AG04450 (cell line): ENCODE data around the gene PBXIP1. TPM values are rescaled to one million over a fixed set of nuclear protein-coding genes. Genes with fewer than 3 reads are reported as not detected.
"Not testable (repeated sequence)": the region's sequence is repeated elsewhere in the genome, so short reads cannot be mapped to it uniquely, and the experiment has no call there.

ENCODE experiments used
- CTCF ChIA-PET: fragments of 300-600, 350-600 bp; formaldehyde crosslinking; extraction: SDS; loops from one replicate; lab custom pipeline; 2022; ENCODE audit warnings: antibody characterized with exemption, inconsistent platforms; lab: Charles Lee
- POLR2A ChIA-PET: fragments of 350-600 bp; formaldehyde crosslinking; extraction: SDS; loops from one replicate; lab custom pipeline; 2021; ENCODE audit warnings: antibody characterized with exemption, inconsistent platforms; lab: Yijun Ruan, JAX
- DNase-seq: peaks from one replicate; pipeline ENCODE4 v3.0.0-alpha.2; 2011; ENCODE audit warnings: low read depth, low spot score
- H3K27ac ChIP-seq: one replicate; pipeline ENCODE4 v1.5.1; 2012; ENCODE audit warnings: low read depth, low read length, control low read depth
- H3K27me3 ChIP-seq: one replicate; pipeline ENCODE4 v1.6.0; 2012; ENCODE audit warnings: low read length; ENCODE audit not compliant: control insufficient read depth, insufficient read depth
- H3K4me3 ChIP-seq: 2 replicates; pipeline ENCODE4 v1.5.1; 2011; ENCODE audit warnings: mild to moderate bottlenecking, low read depth, low read length, control low read depth
- H3K9me3 ChIP-seq: 2 replicates; pipeline ENCODE4 v1.5.1; 2012; ENCODE audit warnings: low read length; ENCODE audit not compliant: control insufficient read depth, insufficient read depth
- polyA plus RNA-seq: library from polyadenylated mRNA; depleted of rRNA; stranded (reverse); fragments of >200 nt; gene quantifications from 2 replicates; pipeline ENCODE4 v1.2.3, GENCODE V29; 2011
- TF ChIP-seq, protein P1 (sequence below): IDR thresholded peaks from 2 replicates; pipeline ENCODE4 v1.5.1; 2011; ENCODE audit warnings: low read depth, low read length, control low read depth, inconsistent platforms

The PBXIP1 gene
- polyA plus RNA-seq, 1 experiment = 72.2 TPM

DNA sequence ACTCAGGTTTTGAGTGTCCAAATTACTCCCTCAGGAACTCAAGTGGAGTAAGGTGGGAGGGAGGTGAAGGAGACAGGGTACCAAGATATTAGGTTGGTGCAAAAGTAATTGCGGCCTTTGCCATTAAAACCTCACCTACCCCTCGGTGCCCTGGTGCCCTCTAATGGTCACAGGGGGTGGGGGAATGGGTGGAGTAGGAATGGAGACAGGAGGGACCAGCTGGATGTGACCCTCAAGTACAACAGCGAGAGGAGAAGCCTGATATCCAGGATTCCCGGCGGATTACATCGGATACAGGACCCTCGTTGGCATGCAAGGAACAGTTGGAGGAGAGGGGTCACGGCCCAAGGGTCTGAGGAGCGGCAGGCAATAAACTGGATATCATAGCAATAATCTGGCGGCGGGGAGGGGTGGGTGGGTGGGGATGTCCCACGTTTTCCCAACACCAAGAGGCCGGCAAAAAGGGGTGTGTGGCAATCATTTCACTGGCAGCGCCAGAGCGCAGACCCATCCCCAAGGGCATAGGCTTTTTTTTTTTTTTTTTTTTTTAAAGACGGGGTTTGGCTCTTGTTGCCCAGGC, 42.4 kb upstream of the PBXIP1 start:
- Histone ChIP-seq H3K27me3 (no peaks in the 10 kb centered on the region), H3K9me3 (no peaks in the 10 kb centered on the region; the same call in 1 of the 2 replicates), H3K4me3 (no peak overlapping the region), H3K27ac (no peak overlapping the region)
- no peak for DNase-seq
- TF ChIP-seq, protein P1, sequence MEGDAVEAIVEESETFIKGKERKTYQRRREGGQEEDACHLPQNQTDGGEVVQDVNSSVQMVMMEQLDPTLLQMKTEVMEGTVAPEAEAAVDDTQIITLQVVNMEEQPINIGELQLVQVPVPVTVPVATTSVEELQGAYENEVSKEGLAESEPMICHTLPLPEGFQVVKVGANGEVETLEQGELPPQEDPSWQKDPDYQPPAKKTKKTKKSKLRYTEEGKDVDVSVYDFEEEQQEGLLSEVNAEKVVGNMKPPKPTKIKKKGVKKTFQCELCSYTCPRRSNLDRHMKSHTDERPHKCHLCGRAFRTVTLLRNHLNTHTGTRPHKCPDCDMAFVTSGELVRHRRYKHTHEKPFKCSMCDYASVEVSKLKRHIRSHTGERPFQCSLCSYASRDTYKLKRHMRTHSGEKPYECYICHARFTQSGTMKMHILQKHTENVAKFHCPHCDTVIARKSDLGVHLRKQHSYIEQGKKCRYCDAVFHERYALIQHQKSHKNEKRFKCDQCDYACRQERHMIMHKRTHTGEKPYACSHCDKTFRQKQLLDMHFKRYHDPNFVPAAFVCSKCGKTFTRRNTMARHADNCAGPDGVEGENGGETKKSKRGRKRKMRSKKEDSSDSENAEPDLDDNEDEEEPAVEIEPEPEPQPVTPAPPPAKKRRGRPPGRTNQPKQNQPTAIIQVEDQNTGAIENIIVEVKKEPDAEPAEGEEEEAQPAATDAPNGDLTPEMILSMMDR = no peak
- CTCF ChIA-PET = interaction anchor here (0.6 to 2.5 kb wide), 18 partner anchors 10 to 1485 kb away, joined by 3 to 20 read pairs (median 6); partner anchors contain the start of genes FLAD1, PBXIP1, PYGO2 and SHC1
- POLR2A ChIA-PET = interaction anchor here (2.7 kb wide), 1 partner anchor 27 kb away, joined by 15 read pairs; the partner anchor contains the start of gene SHC1

DNA sequence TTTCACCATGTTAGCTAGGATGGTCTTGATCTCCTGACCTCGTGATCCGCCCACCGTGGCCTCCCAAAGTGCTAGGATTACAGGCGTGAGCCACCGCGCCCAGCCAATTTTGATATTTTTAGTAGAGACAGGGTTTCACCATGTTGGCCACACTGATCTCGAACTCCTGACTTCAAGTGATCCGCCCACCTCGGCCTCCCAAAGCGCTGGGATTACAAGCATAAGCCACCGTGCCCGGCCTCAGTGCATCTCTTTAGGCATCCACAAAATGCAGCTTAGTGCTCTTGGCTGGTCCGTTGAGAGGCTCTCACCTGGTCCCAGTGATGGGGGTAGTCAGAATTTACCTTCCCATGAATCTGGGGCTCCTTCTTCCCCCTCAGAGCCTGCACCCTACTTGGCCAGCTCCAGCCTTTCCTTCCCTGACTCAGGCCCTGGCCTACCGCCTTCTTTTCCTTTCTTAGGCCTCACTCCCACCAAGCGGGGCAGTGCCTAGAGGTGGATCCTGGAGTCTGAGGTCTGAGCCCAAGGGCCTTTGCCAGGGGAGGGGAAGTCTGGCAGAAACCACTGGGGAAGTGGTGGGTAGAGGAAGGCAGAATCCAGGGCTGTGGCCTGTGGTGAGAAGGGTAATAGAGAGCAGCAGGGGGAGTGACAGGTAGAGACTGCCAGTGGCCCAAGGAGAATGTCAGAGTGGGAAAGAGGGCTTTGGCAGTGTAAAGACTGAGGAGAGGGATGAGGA, 41.2 kb upstream of the PBXIP1 start:
- CTCF ChIA-PET = interaction anchor here (0.8 to 3.2 kb wide), 5 partner anchors 13 to 61 kb away, joined by 4 to 27 read pairs (median 6); partner anchors contain the start of gene FLAD1
- Histone ChIP-seq H3K27ac (no peak overlapping the region), H3K9me3 (no peaks in the 10 kb centered on the region; the same call in 1 of the 2 replicates), H3K27me3 (no peaks in the 10 kb centered on the region), H3K4me3 (no peak overlapping the region)
- TF ChIP-seq, protein P1 = no peak
- POLR2A ChIA-PET = interaction anchor here (0.7 to 1.0 kb wide), 4 partner anchors 27 to 119 kb away, joined by 3 to 7 read pairs (median 3); partner anchors contain the start of gene PYGO2
- DNase-seq = no peak

DNA sequence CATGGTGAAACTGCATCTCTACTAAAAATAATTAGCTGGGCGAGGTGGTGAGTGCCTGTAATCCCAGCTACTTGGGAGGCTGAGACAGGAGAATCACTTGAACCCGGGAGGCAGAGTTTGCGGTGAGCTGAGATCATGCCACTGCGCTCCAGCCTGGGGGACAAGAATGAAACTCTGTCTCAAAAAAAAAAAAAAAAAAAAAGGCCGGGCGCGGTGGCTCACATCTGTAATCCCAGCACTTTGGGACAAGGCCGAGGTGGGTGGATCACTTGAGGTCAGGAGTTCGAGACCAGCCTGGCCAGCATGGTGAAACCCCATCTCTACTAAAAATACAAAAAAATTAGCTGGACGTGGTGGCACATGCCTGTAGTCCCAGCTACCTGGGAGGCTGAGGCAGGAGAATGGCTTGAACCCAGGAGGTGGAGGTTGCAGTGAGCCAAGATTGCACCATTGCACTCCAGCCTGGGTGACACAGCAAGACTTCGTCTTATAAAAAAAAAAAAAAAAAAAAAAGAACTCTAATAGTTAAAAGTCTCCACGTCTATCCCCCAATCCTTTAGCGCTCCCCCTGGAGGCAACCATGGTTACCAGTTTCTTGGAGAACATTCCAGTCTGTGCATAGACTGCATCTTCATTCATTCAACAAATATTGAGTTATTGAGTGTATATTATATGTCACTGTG, 39.5 kb upstream of the PBXIP1 start:
- POLR2A ChIA-PET = interaction anchor here (0.7 to 1.3 kb wide), 4 partner anchors 8 to 26 kb away, joined by 5 to 9 read pairs (median 8); partner anchors contain the start of gene SHC1
- H3K27me3 ChIP-seq, H3K4me3 ChIP-seq, H3K27ac ChIP-seq, DNase-seq, H3K9me3 ChIP-seq: not testable (repeated sequence)
- TF ChIP-seq, protein P1 = peak; percentile 50
- CTCF ChIA-PET = interaction anchor here (0.6 to 4.1 kb wide), 14 partner anchors 8 to 174 kb away, joined by 3 to 28 read pairs (median 4); partner anchors contain the start of genes ADAM15, FLAD1, PBXIP1 and PMVK

DNA sequence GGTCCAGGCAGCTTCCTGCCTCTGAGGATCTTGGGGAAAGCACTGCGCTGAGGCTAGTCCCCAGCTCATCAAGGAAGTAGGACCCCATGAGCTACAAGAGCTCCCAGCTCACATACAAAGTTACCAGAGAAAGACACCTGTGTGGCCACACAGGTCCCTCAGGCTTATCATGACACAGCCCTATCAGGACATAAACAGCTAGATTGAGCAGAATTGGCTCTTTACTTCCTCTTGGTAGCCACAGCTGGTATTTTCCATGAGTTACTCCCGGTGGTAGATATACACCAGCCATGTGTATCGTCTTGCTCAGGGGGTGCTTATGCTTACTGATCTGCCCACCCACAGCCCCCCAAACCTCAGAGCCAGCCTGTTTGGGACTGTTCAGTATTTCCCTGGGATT, 38.7 kb upstream of the PBXIP1 start:
- CTCF ChIA-PET = interaction anchor here (1.1 to 4.1 kb wide), 9 partner anchors 11 to 94 kb away, joined by 3 to 28 read pairs (median 4); partner anchors contain the start of genes ADAM15, FLAD1, PBXIP1 and SHC1
- H3K9me3 ChIP-seq = no peaks in the 10 kb centered on the region
- H3K4me3 ChIP-seq = no peak overlapping the region
- POLR2A ChIA-PET = interaction anchor here (0.8 to 2.0 kb wide), 2 partner anchors 21 to 24 kb away, joined by 5 to 14 read pairs; partner anchors contain the start of gene SHC1
- H3K27ac ChIP-seq = no peak overlapping the region
- no peak for DNase-seq
- no peaks in the 10 kb centered on the region for H3K27me3 ChIP-seq
- TF ChIP-seq, protein P1 = no peak
